GM13977 (cell line): ENCODE measurements around the gene CAMK2A.
A peak's percentile ranks its signal among the peaks of the same experiment; 100 is the strongest.

ENCODE experiments used
- DNase-seq: peaks from one replicate; pipeline ENCODE4 v3.0.0; 2012; ENCODE audit warnings: low spot score
- CTCF ChIP-seq: IDR thresholded peaks from 2 replicates; pipeline ENCODE4 v1.5.1; 2012; ENCODE audit warnings: mild to moderate bottlenecking, control low read depth; ENCODE audit not compliant: insufficient read depth; ENCODE audit errors: extremely low read depth, missing control alignments
- in situ Hi-C: fragments of 300-500 bp; cut with MboI; formaldehyde crosslinking; loops from one replicate; pipeline ENCODE4 v1.12.0; 2022; ENCODE audit warnings: low sequenced_read_pairs, low pct_unique_long_range_greater_than_20kb, mixed read lengths, inconsistent platforms; ENCODE audit not compliant: unreplicated experiment

The CAMK2A gene

GRCh38 chr5:150219142-150219541, 70.4 kb downstream of the CAMK2A start:
- in situ Hi-C loops, result loop anchor here (25.0 kb wide), 1 partner anchor 582 kb away; no protein-coding TSS in a partner anchor
- TF ChIP-seq CTCF, result no peak
- DNase-seq, result no peak

- in situ Hi-C loops, result loop anchor here (25.0 kb wide), 1 partner anchor 581 kb away; no protein-coding TSS in a partner anchor
- DNase-seq, result no peak
- no peak for TF ChIP-seq CTCF
Observed at GRCh38 chr5:150218693-150219035, 70.9 kb downstream of the CAMK2A start.

DNA sequence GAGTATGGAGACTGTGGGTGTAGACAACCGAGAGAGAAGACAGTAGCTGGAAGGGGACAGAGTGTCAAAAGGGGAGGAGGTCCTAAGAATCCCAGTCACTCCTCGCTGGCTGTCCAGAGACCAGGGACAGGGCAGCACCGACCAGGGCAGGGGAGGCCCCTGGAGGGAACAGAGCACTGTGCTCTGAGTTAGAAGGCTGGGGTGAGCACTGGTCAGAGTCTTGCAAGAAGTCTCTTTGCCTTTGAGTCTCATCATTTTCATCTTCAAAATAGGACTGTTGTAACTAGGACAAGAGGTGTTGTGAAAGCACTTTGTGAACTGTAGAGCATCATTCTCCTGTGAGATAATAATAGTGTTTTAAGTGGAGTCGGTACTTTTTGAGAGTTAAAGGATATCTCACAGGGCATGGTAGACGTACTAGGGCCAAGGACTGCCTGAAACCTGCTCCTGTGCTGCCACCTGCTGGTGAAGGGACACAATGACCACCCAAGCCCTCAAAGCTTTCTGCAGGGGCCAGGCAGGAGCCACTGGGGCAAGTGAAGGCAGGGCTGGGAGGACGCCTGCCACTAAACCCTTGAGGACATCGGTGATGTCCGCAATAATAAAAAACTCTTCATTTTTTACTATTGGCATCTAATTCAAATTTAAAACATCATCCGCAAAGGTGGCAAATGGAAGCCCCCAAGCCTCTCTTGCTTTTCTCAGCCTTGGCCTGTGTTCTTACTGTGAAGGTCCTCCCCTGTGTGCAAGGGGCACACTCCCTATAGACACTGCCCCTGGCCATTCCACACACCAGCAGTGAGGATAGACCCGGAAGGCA, 71.5 kb downstream of the CAMK2A start:
- TF ChIP-seq CTCF, result peak; percentile 92
- in situ Hi-C loops, result loop anchor here (25.0 kb wide), 1 partner anchor 581 kb away; no protein-coding TSS in a partner anchor
- peak; percentile 91 for DNase-seq

GRCh38 chr5:150217038-150217437, 72.5 kb downstream of the CAMK2A start:
- in situ Hi-C loops, result loop anchor here (25.0 kb wide), 1 partner anchor 580 kb away; no protein-coding TSS in a partner anchor

DNA sequence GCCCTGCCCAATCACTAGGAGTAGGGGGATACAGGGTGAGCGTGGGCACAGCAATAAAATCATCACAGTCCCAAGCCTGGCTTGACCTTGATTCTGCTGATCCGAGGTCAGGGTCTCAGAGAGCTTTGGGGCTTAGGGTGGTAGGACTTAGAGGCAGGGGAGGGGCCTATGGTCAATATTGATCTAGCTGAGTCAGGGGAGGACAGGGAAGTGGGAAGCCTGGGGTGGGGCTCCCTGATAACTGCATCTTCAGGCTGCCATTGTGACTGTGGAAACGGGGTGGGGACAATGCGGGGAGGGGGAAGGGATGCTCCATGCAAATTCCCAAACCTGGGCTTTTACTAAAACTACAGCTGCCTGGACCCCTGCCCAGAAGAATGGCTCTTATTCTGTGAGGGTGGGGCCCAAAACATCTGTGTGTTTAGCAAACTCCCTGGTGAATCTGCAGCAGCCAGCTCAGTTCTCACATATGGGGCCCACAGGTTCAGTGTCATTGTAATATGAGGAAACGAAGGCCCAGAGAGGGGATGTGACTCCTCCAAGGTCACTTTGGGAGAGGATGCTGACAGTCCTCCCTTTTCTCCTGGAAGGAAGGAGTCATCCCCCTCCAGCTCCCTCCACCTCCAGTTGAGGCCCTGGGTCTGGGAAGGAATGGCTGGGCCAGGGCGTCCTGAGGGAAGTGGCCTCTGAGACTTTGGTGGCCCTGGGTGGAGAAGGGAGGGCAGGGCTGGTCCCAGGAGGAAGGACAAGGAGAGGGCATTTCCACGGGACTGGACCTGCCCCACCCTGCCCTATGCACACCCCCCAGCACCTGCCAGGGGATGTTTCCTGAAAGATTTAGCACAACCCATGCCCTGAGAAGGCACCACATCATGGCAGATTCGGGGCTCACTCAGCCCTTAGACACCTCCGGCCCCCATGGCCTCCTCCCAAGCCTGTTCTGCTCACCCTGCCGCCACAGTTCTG, 73.3 kb downstream of the CAMK2A start:
- TF ChIP-seq CTCF, result no peak
- in situ Hi-C loops, result loop anchor here (25.0 kb wide), 1 partner anchor 579 kb away; no protein-coding TSS in a partner anchor
- DNase-seq, result no peak

More at GRCh38 chr5:150217038-150217437, 72.5 kb downstream of the CAMK2A start:
- no peak for TF ChIP-seq CTCF
- no peak for DNase-seq

DNA sequence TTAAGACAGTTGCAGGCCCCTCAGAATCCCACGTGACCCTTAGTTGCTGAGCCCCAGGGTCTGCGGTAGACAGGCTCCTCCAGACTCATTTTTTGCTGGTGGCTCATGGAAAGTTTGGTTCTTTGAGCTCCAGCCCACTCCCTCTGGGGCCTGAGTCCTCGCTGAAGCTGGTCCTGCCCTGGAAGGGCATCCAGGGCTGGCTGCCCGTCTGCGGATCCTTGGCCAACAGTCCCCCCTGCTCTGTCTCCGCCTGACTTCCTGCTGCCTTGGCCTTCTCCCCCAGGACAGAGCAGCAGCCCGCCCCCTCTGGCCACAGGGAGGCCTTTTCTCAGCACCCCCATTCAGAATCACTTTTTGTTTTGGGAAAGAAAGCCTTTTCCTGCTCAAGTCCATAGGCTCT, 75.3 kb downstream of the CAMK2A start:
- in situ Hi-C loops, result loop anchor here (25.0 kb wide), 1 partner anchor 577 kb away; no protein-coding TSS in a partner anchor

More for the DNA sequence above, 75.3 kb downstream of the CAMK2A start:
- DNase-seq, result no peak
- TF ChIP-seq CTCF, result peak; percentile 11
